H1 (cell line): ENCODE measurements around the gene ORC6. TPM values are rescaled to one million over a fixed set of nuclear protein-coding genes. Genes with fewer than 3 reads are reported as not detected.

Experiments
- ATF2 ChIP-seq: IDR thresholded peaks from 2 replicates; pipeline ENCODE4 v1.6.1; 2012; ENCODE audit warnings: low read length, inconsistent platforms
- polyA plus RNA-seq, 7 experiments: library from polyadenylated mRNA; depleted of rRNA in 3 of 7; stranded (reverse) in 5 of 7; unstranded in 2 of 7; fragments of >200 nt in 5 of 7; fragments of 200-250 nt in 2 of 7; gene quantifications; 1 replicate in 5 of 7; 2 replicates in 1 of 7; 4 replicates in 1 of 7; pipeline versions ENCODE4 v1.2.1 to v1.2.3, GENCODE V29; 2011 to 2013; ENCODE audit warnings: missing spikeins in 2 of 7, mixed read lengths in 2 of 7
- total RNA-seq: library from RNA; stranded (reverse); fragmentation: NEBNext Ultra II Directional; extraction: Animal tissue kit (Norgen Biotek cat#: 25700); gene quantifications from 2 replicates; pipeline ENCODE4 v1.2.1, GENCODE V29; 2021

Gene ORC6
- total and polyA plus RNA-seq, 2 of the 8 experiments (the other 6 are each of a cell fraction or from before 2014, with no cell fraction given) = 41.8 to 67.4 TPM

GRCh38 chr16:46650254-46650623, 39.2 kb upstream of the ORC6 start (continued):
- TF ChIP-seq ATF2 = no peak
